HG03280 (cell line): ENCODE data around the gene MEGF11.

Source experiments
- ATAC-seq: cut with Tn5 transposase; IDR thresholded peaks from one replicate; pipeline ENCODE4 v1.9.1; 2021; ENCODE audit warnings: mild to moderate bottlenecking, moderate library complexity; ENCODE audit not compliant: unreplicated experiment

The MEGF11 gene

GRCh38 chr15:66149871-66150270 is 103.7 kb downstream of the MEGF11 start:
- no peak for ATAC-seq

GRCh38 chr15:66148187-66148586 is 105.4 kb downstream of the MEGF11 start:
- ATAC-seq, result no peak

GRCh38 chr15:66147440-66147839 is 106.1 kb downstream of the MEGF11 start:
- ATAC-seq, result no peak

GRCh38 chr15:66145726-66146182 is 107.8 kb downstream of the MEGF11 start:
- ATAC-seq, result no peak

GRCh38 chr15:66144978-66145725 is 108.4 kb downstream of the MEGF11 start:
- ATAC-seq, result no peak

DNA sequence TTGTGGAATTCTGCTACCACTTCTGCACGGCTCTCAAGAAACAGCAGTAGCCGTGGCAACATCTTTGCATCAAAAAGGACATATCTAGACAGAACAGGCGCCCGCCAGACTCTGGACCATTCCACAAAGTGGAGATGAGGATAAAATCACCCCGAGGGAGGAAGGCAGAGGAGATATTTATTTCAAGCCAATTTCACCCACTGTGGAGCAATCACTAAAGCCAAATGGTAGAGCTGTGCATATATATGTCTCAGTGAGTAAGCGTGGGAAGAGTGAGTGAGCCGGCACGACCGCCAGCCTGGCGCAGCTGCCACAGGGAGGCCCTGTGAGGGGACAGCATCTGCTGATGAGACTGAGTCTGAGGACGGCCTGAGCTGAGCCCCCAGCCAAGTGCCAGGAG is 111.3 kb downstream of the MEGF11 start:
- ATAC-seq, result no peak

- ATAC-seq, result no peak
Measured at GRCh38 chr15:66139591-66140207, 113.9 kb downstream of the MEGF11 start.

GRCh38 chr15:66138892-66139590 is 114.5 kb downstream of the MEGF11 start:
- no peak for ATAC-seq

GRCh38 chr15:66138096-66138783 is 115.3 kb downstream of the MEGF11 start:
- ATAC-seq, result no peak

- ATAC-seq, result no peak
Measured at GRCh38 chr15:66136948-66137347, 116.6 kb downstream of the MEGF11 start.

DNA sequence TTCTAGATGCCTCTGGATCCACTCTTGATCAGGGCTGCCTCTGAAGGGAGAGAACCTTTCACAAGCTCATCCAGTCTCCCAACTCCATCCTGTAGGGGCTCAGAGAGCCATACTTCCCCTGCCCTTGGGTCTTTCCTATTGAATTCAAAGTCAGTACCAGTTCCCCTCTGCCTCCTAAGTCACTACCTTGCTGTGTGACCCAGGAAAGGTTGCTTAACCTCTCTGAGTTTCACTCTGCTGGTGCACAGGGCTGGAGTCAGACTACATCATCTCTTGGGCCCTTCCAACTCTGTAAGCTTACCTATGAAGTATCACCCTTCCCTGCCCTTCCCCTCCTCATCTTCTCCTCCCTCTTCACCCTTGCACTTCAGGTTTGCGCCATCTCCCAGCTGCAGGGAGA is 117.9 kb downstream of the MEGF11 start:
- no peak for ATAC-seq

DNA sequence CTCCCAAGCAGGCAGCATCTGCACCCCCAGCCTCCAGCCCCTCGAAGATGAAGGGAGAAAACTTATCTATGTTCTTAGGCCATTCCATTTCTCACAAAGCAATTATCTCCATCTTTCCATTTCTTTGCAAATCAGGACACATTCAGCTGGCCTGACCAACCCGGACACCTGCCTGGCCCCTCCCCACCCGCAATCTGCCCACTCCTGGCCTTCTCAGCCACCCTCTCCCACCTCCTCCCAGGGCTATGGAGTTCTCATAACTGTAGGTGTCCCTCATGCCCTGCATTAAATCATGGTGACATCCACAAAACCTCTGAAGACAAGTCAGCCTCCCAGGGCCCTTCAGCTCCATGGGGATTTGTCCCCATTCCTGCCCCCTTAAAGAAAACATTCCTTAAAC is 119.3 kb downstream of the MEGF11 start:
- no peak for ATAC-seq

- ATAC-seq, result no peak
Measured at GRCh38 chr15:66133247-66133885, 120.2 kb downstream of the MEGF11 start.

DNA sequence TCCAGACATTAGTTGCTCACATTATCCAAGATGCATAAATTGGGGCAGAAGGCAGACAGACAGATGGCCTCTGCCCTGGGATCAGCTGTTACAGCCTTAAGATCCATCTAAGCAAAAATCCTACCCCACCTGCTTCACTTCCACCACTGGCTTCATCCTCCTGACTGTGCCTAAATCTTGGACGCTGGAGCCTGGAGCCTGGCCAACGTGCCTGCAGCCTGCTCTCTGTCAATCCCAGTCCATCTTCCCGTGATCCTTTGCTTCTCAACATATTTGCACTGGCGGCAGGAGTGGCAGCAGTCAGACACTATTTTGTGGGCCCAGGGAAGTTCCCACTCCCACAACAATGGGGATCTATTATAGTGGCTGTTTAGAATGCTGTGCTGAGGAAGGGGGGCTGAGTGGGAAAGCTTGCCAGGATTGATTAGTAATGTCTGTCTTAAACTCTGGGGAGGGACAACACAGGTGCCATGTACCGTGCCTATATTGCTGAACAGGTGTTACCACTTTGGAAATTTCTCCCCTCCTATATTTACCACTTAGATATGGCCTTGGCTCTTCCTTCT is 121.2 kb downstream of the MEGF11 start:
- no peak for ATAC-seq

- ATAC-seq, result no peak
Measured at GRCh38 chr15:66131831-66132230, 121.7 kb downstream of the MEGF11 start.

GRCh38 chr15:66131200-66131599 is 122.3 kb downstream of the MEGF11 start:
- no peak for ATAC-seq

DNA sequence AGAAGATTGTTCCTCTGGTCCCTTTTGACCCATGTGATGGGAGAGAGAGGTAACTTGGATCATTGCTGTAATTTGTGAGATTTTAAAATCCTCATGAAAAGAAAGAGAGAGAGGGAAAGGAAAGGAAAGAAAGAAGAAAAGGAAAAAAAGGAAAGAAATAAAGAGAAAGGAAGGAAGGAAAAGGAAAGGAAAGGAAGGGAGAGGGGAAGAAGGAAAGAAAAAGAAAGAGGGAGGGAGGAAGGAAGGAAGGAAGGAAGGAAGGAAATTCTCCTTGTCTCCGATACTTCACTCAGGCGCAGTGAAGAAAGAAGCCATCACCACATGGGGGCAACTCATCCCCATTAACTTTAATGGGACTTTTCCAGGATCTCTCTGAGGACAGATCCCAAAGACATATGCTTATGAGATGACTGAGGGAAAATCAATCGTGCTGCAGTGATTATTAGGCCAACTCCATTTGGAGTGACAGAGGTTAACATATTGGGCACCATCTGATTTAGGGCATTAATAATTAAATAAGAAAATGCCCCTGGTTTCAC is 123.0 kb downstream of the MEGF11 start:
- no peak for ATAC-seq

DNA sequence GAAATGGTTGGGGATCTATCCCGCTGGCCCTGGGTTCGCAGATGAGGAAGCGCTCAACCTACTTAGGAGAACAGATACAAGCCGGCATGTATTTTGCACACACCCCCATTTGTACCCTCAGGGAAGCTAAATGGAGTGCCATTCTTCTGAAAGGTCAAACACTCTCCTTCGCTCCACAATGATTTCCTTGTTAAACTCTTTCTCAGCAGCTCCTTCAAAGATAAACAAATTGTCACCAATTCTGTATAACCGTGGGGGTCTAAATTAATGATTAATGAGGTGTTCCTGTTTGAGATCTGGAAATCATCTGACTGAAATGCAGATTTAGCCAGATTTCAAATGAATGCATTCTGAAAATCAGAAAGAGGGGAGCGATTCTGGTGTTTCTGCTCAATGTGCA is 124.0 kb downstream of the MEGF11 start:
- ATAC-seq, result no peak

- ATAC-seq, result no peak
Measured at GRCh38 chr15:66128116-66128680, 125.4 kb downstream of the MEGF11 start.

DNA sequence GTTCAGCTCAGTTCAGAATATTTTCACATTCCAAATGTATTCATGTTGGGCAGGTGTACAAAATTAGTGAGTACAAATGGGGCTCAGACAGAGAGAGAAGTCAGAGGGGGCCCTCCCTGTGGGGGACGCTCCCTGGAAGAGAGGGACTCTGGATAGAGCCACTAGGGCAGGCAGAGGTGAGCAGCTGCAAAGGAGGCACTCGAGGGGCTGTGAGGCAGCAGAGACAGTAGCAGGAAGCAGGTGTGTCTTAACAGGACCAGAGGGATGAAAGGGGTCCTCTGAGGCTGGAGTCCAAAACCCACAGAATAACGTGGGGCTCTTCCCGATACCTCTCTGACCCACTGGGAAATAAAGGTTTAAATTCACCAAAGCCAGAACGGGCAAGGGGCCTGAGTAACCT is 127.1 kb downstream of the MEGF11 start:
- ATAC-seq, result no peak
